ENCODE data around the gene FBXO24.

DNA sequence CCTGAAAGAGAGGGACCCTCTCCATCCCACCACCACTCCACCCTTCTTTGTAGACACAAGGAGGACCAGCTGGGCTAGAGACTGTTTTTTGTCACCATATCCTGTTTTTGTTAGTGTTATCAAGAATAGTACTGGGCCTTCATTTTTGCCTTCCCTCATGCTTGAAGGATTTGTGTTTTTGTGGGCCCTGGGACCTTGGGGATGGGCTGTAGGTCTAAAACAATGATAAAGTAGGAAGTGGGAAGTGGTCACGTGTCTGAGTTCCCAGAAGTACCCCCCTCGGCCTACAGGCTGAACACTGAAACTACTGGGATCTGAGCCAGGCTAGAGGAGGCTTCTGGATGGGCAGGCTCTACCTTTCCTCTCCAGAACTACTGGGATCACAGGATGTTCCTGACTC, 38.3 kb upstream of the FBXO24 start:
- TF ChIP-seq, protein P1, sequence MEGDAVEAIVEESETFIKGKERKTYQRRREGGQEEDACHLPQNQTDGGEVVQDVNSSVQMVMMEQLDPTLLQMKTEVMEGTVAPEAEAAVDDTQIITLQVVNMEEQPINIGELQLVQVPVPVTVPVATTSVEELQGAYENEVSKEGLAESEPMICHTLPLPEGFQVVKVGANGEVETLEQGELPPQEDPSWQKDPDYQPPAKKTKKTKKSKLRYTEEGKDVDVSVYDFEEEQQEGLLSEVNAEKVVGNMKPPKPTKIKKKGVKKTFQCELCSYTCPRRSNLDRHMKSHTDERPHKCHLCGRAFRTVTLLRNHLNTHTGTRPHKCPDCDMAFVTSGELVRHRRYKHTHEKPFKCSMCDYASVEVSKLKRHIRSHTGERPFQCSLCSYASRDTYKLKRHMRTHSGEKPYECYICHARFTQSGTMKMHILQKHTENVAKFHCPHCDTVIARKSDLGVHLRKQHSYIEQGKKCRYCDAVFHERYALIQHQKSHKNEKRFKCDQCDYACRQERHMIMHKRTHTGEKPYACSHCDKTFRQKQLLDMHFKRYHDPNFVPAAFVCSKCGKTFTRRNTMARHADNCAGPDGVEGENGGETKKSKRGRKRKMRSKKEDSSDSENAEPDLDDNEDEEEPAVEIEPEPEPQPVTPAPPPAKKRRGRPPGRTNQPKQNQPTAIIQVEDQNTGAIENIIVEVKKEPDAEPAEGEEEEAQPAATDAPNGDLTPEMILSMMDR (IDR thresholded peaks at IDR 0.05), result no peak
- no peak for TF ChIP-seq EZH2phosphoT487 (IDR thresholded peaks at IDR 0.05)
